Testis (tissue), 3 donors: Measurements from ENCODE around the gene PMEPA1. TPM values are rescaled to one million over a fixed set of nuclear protein-coding genes. Genes with fewer than 3 reads are reported as not detected.

Experiments used
- DNase-seq: peaks from one replicate; pipeline ENCODE4 v3.0.0-alpha.2; 2019
- H3K27ac ChIP-seq, 2 donors: fragments of 200-600 bp; sonication (generic); one replicate each; pipeline ENCODE4 v1.5.1; 2019
- H3K27me3 ChIP-seq: fragments of 200-600 bp; sonication (generic); one replicate; pipeline ENCODE4 v1.5.1; 2019
- H3K36me3 ChIP-seq: fragments of 200-600 bp; sonication (generic); one replicate; pipeline ENCODE4 v1.5.1; 2017; ENCODE audit warnings: low read depth; ENCODE audit errors: missing control alignments
- H3K4me1 ChIP-seq: fragments of 200-600 bp; sonication (generic); one replicate; pipeline ENCODE4 v1.5.1; 2019
- H3K4me3 ChIP-seq, 2 donors: fragments of 200-600 bp; sonication (generic); one replicate each; pipeline ENCODE4 v1.5.1; 2017 to 2019
- H3K9me3 ChIP-seq: fragments of 200-600 bp; sonication (generic); one replicate; pipeline ENCODE4 v1.5.1; 2017
- CTCF ChIP-seq, 3 experiments: fragments of 450-650 bp in 2 of 3; fragments of 200-600 bp in 1 of 3; sonication (generic) in 1 of 3; IDR thresholded peaks; one replicate each; pipeline ENCODE4 v1.5.1; 2016 to 2019; ENCODE audit warnings: antibody characterized with exemption in 3 of 3, mild to moderate bottlenecking in 2 of 3, moderate library complexity in 1 of 3
- POLR2A ChIP-seq: fragments of 450-650 bp; IDR thresholded peaks from one replicate; pipeline ENCODE4 v1.6.1; 2017; ENCODE audit warnings: antibody characterized with exemption, mild to moderate bottlenecking, moderate library complexity
- WGBS, 2 donors: methylation state at CpG; one replicate each; pipeline ENCODE4 v1.1.5; 2018; 5-methylcytosine and 5-hydroxymethylcytosine counted together
- intact Hi-C: fragments of 100-400 bp; cut with DNase I; formaldehyde crosslinking; loops from one replicate; pipeline ENCODE4 v1.15.1; 2023; ENCODE audit warnings: low total_unique reads
- polyA plus RNA-seq: library from polyadenylated mRNA; stranded (reverse); fragments of 350-450 nt; fragmentation: Illumina TruSeq; extraction: RNeasy Lipid Tissue Mini Kit (QIAGEN cat#74804); gene quantifications from one replicate; pipeline ENCODE4 v1.2.3, GENCODE V29; 2014; ENCODE audit warnings: low read depth, low replicate concordance; ENCODE audit not compliant: insufficient read depth
- total RNA-seq, 2 donors: library from RNA; depleted of rRNA; stranded (reverse); fragments of >200 nt; gene quantifications; one replicate each; pipeline ENCODE4 v1.2.3, GENCODE V29; 2016

The PMEPA1 gene
- total and polyA plus RNA-seq, 3 donors from 2014 or later = 8.1 to 16.8 (median 12.1) TPM

- Histone ChIP-seq H3K4me3 (no peak overlapping the region), H3K27ac (no peak overlapping the region), H3K36me3 (no peaks in the 10 kb centered on the region), H3K27me3 (no peaks in the 10 kb centered on the region), H3K4me1 (peaks cover 4% of the 10 kb centered on the region), H3K9me3 (no peaks in the 10 kb centered on the region)
- WGBS, 2 donors = 83 to 100% methylated on average over 5 of the region's 5 CpGs
- DNase-seq = no peak
- intact Hi-C loops = no loop called here
- no peak for TF ChIP-seq CTCF (IDR thresholded peaks at IDR 0.05)
- no peak for TF ChIP-seq POLR2A
Observed at GRCh38 chr20:57601737-57602136, 108.1 kb downstream of the PMEPA1 start.

- peaks cover 4% of the 10 kb centered on the region for H3K4me1 ChIP-seq
- no peak overlapping the region for H3K4me3 ChIP-seq
- H3K27me3 ChIP-seq = no peaks in the 10 kb centered on the region
- intact Hi-C loops = no loop called here
- H3K27ac ChIP-seq = no peak overlapping the region
- no peak for DNase-seq
- no peaks in the 10 kb centered on the region for H3K9me3 ChIP-seq
- H3K36me3 ChIP-seq = no peaks in the 10 kb centered on the region
- no peak for TF ChIP-seq CTCF (IDR thresholded peaks at IDR 0.05)
- no peak for TF ChIP-seq POLR2A
- 94 to 100% methylated on average over 2 of the region's 2 CpGs for WGBS, 2 donors
Observed at GRCh38 chr20:57601211-57601570, 108.6 kb downstream of the PMEPA1 start.

- TF ChIP-seq POLR2A (no peak), CTCF (IDR thresholded peaks at IDR 0.05) (no peak)
- intact Hi-C loops = no loop called here
- H3K27me3 ChIP-seq = no peaks in the 10 kb centered on the region
- H3K4me1 ChIP-seq = peaks cover 4% of the 10 kb centered on the region
- no peaks in the 10 kb centered on the region for H3K36me3 ChIP-seq
- H3K27ac ChIP-seq = no peak overlapping the region
- WGBS, 2 donors = 81 to 88% methylated on average over 12 to 13 of the region's 13 CpGs
- H3K9me3 ChIP-seq = no peaks in the 10 kb centered on the region
- no peak for DNase-seq
- no peak overlapping the region for H3K4me3 ChIP-seq
Observed at GRCh38 chr20:57600320-57601210, 109.2 kb downstream of the PMEPA1 start.

GRCh38 chr20:57598491-57598890, 111.3 kb downstream of the PMEPA1 start:
- H3K4me1 ChIP-seq = peaks cover 4% of the 10 kb centered on the region
- H3K9me3 ChIP-seq = no peaks in the 10 kb centered on the region
- no peak for DNase-seq
- H3K27me3 ChIP-seq = no peaks in the 10 kb centered on the region
- H3K4me3 ChIP-seq = no peak overlapping the region
- intact Hi-C loops = no loop called here
- H3K27ac ChIP-seq = no peak overlapping the region
- 71 to 73% methylated on average over 3 to 5 of the region's 5 CpGs for WGBS, 2 donors
- no peaks in the 10 kb centered on the region for H3K36me3 ChIP-seq
- no peak for TF ChIP-seq POLR2A
- no peak for TF ChIP-seq CTCF (IDR thresholded peaks at IDR 0.05)

Other genes starting within 250 kb of the PMEPA1 start
- 10 to 100 TPM; 24.8 to 33.9 TPM for gene CTCFL, start 184.9 kb downstream of the PMEPA1 start, total RNA-seq
- 19.8 TPM for gene CTCFL, start 184.9 kb downstream of the PMEPA1 start, polyA plus RNA-seq
- gene PCK1, start 148.9 kb downstream of the PMEPA1 start, total RNA-seq = 1 to 10 TPM in 1 of 2 donors, under 1 TPM in 1; 0.19 to 3.1 TPM
- 0.88 TPM for gene PCK1, start 148.9 kb downstream of the PMEPA1 start, polyA plus RNA-seq
- gene ZBP1, start 89.6 kb downstream of the PMEPA1 start, total RNA-seq = under 1 TPM in 1 of 2 donors, not detected in 1; 0.31 TPM
- gene ZBP1, start 89.6 kb downstream of the PMEPA1 start, polyA plus RNA-seq = 0.66 TPM